ENCODE results near the gene ST6GAL2.

Gene ST6GAL2

GRCh38 chr2:106851881-106852501 is 34.0 kb downstream of the ST6GAL2 start:
- no peak overlapping the region for H3K4me3 ChIP-seq (ENCODE audit: low read depth, low read length)
- DNase-seq (ENCODE audit: low read depth): no peak
- TF ChIP-seq CTCF (conservative IDR thresholded peaks at IDR 0.05; ENCODE audit: low read depth, low read length): no peak

DNA sequence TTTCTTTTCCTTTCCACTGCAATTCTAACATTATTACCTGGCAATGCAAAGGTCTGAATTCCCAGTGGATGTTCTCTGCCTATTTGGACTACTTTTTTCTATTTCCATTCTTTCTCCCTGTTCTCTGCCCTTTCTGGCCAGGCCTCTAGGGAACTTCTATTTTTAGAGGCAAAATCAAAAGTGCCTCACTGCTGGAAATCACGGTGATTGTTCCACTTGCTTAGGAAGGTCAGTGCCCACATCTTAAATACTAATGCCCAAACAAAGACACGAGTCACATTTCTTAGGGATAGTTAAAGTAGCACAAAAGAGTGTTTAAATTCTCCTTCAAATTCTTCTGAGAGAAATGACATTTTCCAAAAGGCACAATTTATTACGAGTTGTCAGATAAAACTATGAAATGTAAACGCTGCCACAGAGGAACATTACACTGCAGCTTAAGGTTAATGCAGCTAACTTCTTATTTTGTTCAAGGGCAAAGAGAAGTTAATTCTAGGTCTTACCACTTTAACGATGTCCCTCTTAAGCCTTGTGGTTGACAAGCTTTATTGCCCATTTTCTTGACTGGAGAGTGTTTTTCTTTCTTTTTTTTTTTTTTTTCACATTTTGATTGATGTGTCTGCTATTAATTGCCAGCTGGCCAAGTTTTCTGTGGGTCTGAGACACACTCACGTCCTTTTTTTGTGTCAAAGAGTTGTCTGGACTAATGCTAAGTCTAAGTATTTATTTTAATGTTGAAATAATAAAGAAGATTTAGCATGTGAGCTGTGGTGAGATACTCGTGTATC is 34.7 kb downstream of the ST6GAL2 start:
- no peak overlapping the region for H3K4me3 ChIP-seq (ENCODE audit: low read depth, low read length)
- TF ChIP-seq CTCF (conservative IDR thresholded peaks at IDR 0.05; ENCODE audit: low read depth, low read length): no peak

DNA sequence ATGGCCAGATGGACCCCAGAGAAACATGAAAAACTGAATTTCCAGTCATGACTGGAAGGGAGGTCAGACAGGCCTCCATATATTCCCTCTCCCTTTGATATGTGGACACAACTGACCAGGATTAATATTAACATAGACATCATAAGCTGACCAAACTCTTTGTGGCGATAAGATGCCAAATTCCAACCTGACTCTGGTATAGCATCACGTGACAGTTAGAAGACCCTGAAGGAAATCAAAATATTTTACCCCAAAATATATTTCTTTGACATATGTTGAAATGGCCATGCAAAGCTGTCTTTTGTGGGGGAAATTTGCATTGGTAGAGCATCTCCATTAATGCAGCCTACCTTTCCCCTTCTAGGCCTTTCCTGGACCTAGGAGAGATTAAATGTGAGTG is 36.7 kb downstream of the ST6GAL2 start:
- no peak for TF ChIP-seq CTCF (conservative IDR thresholded peaks at IDR 0.05; ENCODE audit: low read depth, low read length)
- no peak overlapping the region for H3K4me3 ChIP-seq (ENCODE audit: low read depth, low read length)
- no peak for DNase-seq (ENCODE audit: low read depth)

More for the DNA sequence above, 34.7 kb downstream of the ST6GAL2 start:
- DNase-seq (ENCODE audit: low read depth): no peak

GRCh38 chr2:106847366-106847765 is 38.6 kb downstream of the ST6GAL2 start:
- H3K4me3 ChIP-seq (ENCODE audit: low read depth, low read length): no peak overlapping the region
- no peak for DNase-seq (ENCODE audit: low read depth)
- no peak for TF ChIP-seq CTCF (conservative IDR thresholded peaks at IDR 0.05; ENCODE audit: low read depth, low read length)

GRCh38 chr2:106845716-106846115 is 40.3 kb downstream of the ST6GAL2 start:
- no peak for DNase-seq (ENCODE audit: low read depth)
- no peak for TF ChIP-seq CTCF (conservative IDR thresholded peaks at IDR 0.05; ENCODE audit: low read depth, low read length)
- H3K4me3 ChIP-seq (ENCODE audit: low read depth, low read length): no peak overlapping the region

DNA sequence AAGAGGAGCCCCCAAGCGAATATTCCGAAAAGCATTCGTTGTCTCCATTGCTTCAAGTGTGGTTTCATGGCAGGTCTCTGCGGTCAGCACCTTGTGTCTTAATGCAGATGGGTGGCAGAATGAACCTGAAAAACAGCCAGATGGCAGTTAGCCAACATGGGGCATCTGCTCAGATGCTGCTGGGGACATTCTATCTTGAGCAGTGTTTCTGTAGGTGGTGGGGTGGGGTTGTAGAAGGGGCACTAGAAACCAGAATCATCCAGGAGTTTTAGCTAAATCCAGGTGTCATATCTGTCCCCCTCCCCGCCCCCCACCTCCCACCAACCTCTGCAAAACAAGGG is 42.1 kb downstream of the ST6GAL2 start:
- TF ChIP-seq CTCF (conservative IDR thresholded peaks at IDR 0.05; ENCODE audit: low read depth, low read length): no peak
- no peak overlapping the region for H3K4me3 ChIP-seq (ENCODE audit: low read depth, low read length)
- no peak for DNase-seq (ENCODE audit: low read depth)
